Keratinocyte (primary cell): ENCODE results near the gene CHST12. TPM values are rescaled to one million over a fixed set of nuclear protein-coding genes. Genes with fewer than 3 reads are reported as not detected.

Source experiments
- DNase-seq: peaks from one replicate; pipeline ENCODE4 v3.0.0-alpha.2; 2011; ENCODE audit warnings: low read depth, missing footprints, low spot score
- FAIRE-seq: peaks from 2 replicates; lab custom pipeline; 2011; peaks lifted over from hg19 to GRCh38; lab: Jason Lieb, UNC
- H2AFZ ChIP-seq: 2 replicates; pipeline ENCODE4 v1.6.0; 2012; ENCODE audit warnings: low read length, control low read depth, inconsistent platforms; ENCODE audit not compliant: control insufficient read depth
- H3K27ac ChIP-seq: 2 replicates; pipeline ENCODE4 v1.5.1; 2011; ENCODE audit warnings: low read length; ENCODE audit not compliant: control insufficient read depth, insufficient read depth
- H3K27me3 ChIP-seq: 3 replicates; pipeline ENCODE4 v1.6.0; 2011; ENCODE audit warnings: low read length; ENCODE audit not compliant: control insufficient read depth, insufficient read depth; ENCODE audit errors: extremely low read depth
- H3K36me3 ChIP-seq, 2 experiments: 2 replicates in 1 of 2; 3 replicates in 1 of 2; pipeline ENCODE4 v1.5.1; 2011; ENCODE audit warnings: low read length in 2 of 2, mild to moderate bottlenecking in 1 of 2; ENCODE audit not compliant: control insufficient read depth in 2 of 2, insufficient read depth in 2 of 2; ENCODE audit errors: extremely low read depth in 1 of 2
- H3K4me1 ChIP-seq: 3 replicates; pipeline ENCODE4 v1.5.1; 2011; ENCODE audit warnings: low read length; ENCODE audit not compliant: control insufficient read depth, insufficient read depth; ENCODE audit errors: extremely low read depth
- H3K4me2 ChIP-seq: 3 replicates; pipeline ENCODE4 v1.6.0; 2011; ENCODE audit warnings: low read depth, low read length; ENCODE audit not compliant: control insufficient read depth, insufficient read depth; ENCODE audit errors: extremely low read depth
- H3K4me3 ChIP-seq, 3 experiments: fragments of 200-600 bp in 1 of 3; sonication (generic) in 1 of 3; 2 replicates in 2 of 3; 3 replicates in 1 of 3; pipeline ENCODE4 v1.5.1; 2011 to 2016; ENCODE audit warnings: low read length in 3 of 3, mild to moderate bottlenecking in 3 of 3, control low read depth in 2 of 3, inconsistent platforms in 1 of 3, low read depth in 1 of 3, mixed read lengths in 1 of 3, mixed run types in 1 of 3, moderate library complexity in 1 of 3; ENCODE audit not compliant: control insufficient read depth in 2 of 3, insufficient read depth in 2 of 3; ENCODE audit errors: extremely low read depth in 1 of 3
- H3K79me2 ChIP-seq: 2 replicates; pipeline ENCODE4 v1.6.0; 2012; ENCODE audit warnings: low read length; ENCODE audit not compliant: control insufficient read depth, insufficient read depth
- H3K9ac ChIP-seq: 3 replicates; pipeline ENCODE4 v1.6.0; 2011; ENCODE audit warnings: low read length; ENCODE audit not compliant: control insufficient read depth, insufficient read depth; ENCODE audit errors: extremely low read depth
- H3K9me1 ChIP-seq: 3 replicates; pipeline ENCODE4 v1.6.0; 2011; ENCODE audit warnings: low read length; ENCODE audit not compliant: control insufficient read depth, insufficient read depth; ENCODE audit errors: extremely low read depth
- H3K9me3 ChIP-seq: 2 replicates; pipeline ENCODE4 v1.5.1; 2012; ENCODE audit warnings: low read depth, low read length; ENCODE audit not compliant: control insufficient read depth
- H4K20me1 ChIP-seq: 3 replicates; pipeline ENCODE4 v1.6.0; 2011; ENCODE audit warnings: low read length; ENCODE audit not compliant: control insufficient read depth, insufficient read depth; ENCODE audit errors: extremely low read depth
- CTCF ChIP-seq, 3 experiments: IDR thresholded peaks in 1 of 3; conservative IDR thresholded peaks in 1 of 3; optimal IDR thresholded peaks in 1 of 3; 2 replicates in 2 of 3; 3 replicates in 1 of 3; pipeline versions ENCODE3 to v1.5.1; 2011; ENCODE audit warnings: low read length in 3 of 3, mild to moderate bottlenecking in 3 of 3, moderate library complexity in 2 of 3, control low read depth in 1 of 3, inconsistent platforms in 1 of 3; ENCODE audit not compliant: insufficient read depth in 2 of 3; ENCODE audit errors: extremely low read depth in 1 of 3
- EZH2 ChIP-seq: IDR thresholded peaks from one replicate; pipeline ENCODE4 v1.6.1; 2012; ENCODE audit warnings: inconsistent platforms, mild to moderate bottlenecking, low read length, moderate library complexity
- dilution Hi-C: fragments of 300-500 bp; cut with MboI; formaldehyde crosslinking; loops from one replicate; pipeline ENCODE4 v1.7.0; 2020; ENCODE audit warnings: low sequenced_read_pairs; ENCODE audit not compliant: extremely low pct_ligation_motif_present
- polyA plus RNA-seq, 5 experiments: library from polyadenylated mRNA; depleted of rRNA in 3 of 5; stranded (reverse) in 3 of 5; stranded (forward) in 1 of 5; unstranded in 1 of 5; fragments of >200 nt; gene quantifications; 1 replicate in 1 of 5; 2 replicates in 3 of 5; 3 replicates in 1 of 5; pipeline versions ENCODE4 v1.2.1 to v1.2.3, GENCODE V29; 2011 to 2012; ENCODE audit warnings: missing spikeins in 2 of 5, low read depth in 1 of 5, low replicate concordance in 1 of 5

CHST12 gene
- polyA plus RNA-seq, 1 donor (not counting 4 experiments of a cell fraction or from before 2014, with no cell fraction given), result 5.0 TPM

GRCh38 chr7:2459674-2460073 lies 56.3 kb downstream of the CHST12 start:
- no peak for DNase-seq

GRCh38 chr7:2460188-2460587 lies 56.8 kb downstream of the CHST12 start:
- dilution Hi-C loops, result no loop called here
- no peaks in the 10 kb centered on the region for H3K27me3 ChIP-seq
- no peaks in the 10 kb centered on the region for H4K20me1 ChIP-seq
- H3K9me3 ChIP-seq, result no peaks in the 10 kb centered on the region
- no peak overlapping the region for H3K4me3 ChIP-seq
- H3K36me3 ChIP-seq, result no peaks in the 10 kb centered on the region
- no peak for TF ChIP-seq CTCF (optimal IDR thresholded peaks at IDR 0.05 in 1 of 3, IDR thresholded peaks at IDR 0.05 in 1 of 3, conservative IDR thresholded peaks at IDR 0.05 in 1 of 3; ENCODE audit: extremely low read depth in 1 of 3, insufficient read depth in 2 of 3, low read length in 3 of 3)
- no peak for TF ChIP-seq EZH2
- DNase-seq (no peak), FAIRE-seq (no peak)
- H3K27ac ChIP-seq, result no peak overlapping the region
- H3K4me2 ChIP-seq, result no peak overlapping the region
- no peak overlapping the region for H2AFZ ChIP-seq
- H3K9ac ChIP-seq, result no peak overlapping the region
- H3K9me1 ChIP-seq, result no peaks in the 10 kb centered on the region
- no peaks in the 10 kb centered on the region for H3K4me1 ChIP-seq
- H3K79me2 ChIP-seq, result no peaks in the 10 kb centered on the region

More at GRCh38 chr7:2459674-2460073, 56.3 kb downstream of the CHST12 start:
- Histone ChIP-seq H3K36me3 (no peaks in the 10 kb centered on the region), H3K4me3 (no peak overlapping the region), H2AFZ (no peak overlapping the region), H3K9me3 (no peaks in the 10 kb centered on the region), H3K4me1 (no peaks in the 10 kb centered on the region), H3K9ac (no peak overlapping the region), H3K27me3 (no peaks in the 10 kb centered on the region), H3K27ac (no peak overlapping the region), H3K9me1 (no peaks in the 10 kb centered on the region), H3K4me2 (no peak overlapping the region), H3K79me2 (no peaks in the 10 kb centered on the region), H4K20me1 (no peaks in the 10 kb centered on the region)
- FAIRE-seq, result no peak
- dilution Hi-C loops, result no loop called here
- TF ChIP-seq EZH2 (no peak), CTCF (optimal IDR thresholded peaks at IDR 0.05 in 1 of 3, IDR thresholded peaks at IDR 0.05 in 1 of 3, conservative IDR thresholded peaks at IDR 0.05 in 1 of 3; ENCODE audit: extremely low read depth in 1 of 3, insufficient read depth in 2 of 3, low read length in 3 of 3) (no peak)
